Upper lobe of left lung (tissue), 6 donors: Measurements from ENCODE around the gene CAB39L. TPM values are rescaled to one million over a fixed set of nuclear protein-coding genes. Genes with fewer than 3 reads are reported as not detected.
"Not testable (repeated sequence)": the region's sequence is repeated elsewhere in the genome, so short reads cannot be mapped to it uniquely, and the experiment has no call there.

Experiments
- ATAC-seq, 2 donors: fragments of 200-7000 bp; cut with Tn5 transposase; one replicate each; pipeline ENCODE4 v1.9.1; 2022; ENCODE audit warnings: mild to moderate bottlenecking in 2 of 2, moderate library complexity in 2 of 2; ENCODE audit not compliant: low FRiP score in 2 of 2
- DNase-seq, 2 donors: peaks; one replicate each; pipeline ENCODE4 v3.0.0-alpha.2; 2019 to 2020
- H3K27ac ChIP-seq, 4 donors: fragments of 200-600 bp; sonication (generic); one replicate each; pipeline ENCODE4 v1.5.1; 2016 to 2019
- H3K27me3 ChIP-seq, 4 donors: fragments of 200-600 bp; sonication (generic); one replicate each; pipeline ENCODE4 v1.5.1; 2017 to 2019
- H3K36me3 ChIP-seq, 4 donors: fragments of 200-600 bp; sonication (generic); one replicate each; pipeline ENCODE4 v1.5.1; 2016 to 2019
- H3K4me1 ChIP-seq, 4 donors: fragments of 200-600 bp; sonication (generic); one replicate each; pipeline ENCODE4 v1.5.1; 2018 to 2019
- H3K4me3 ChIP-seq, 4 donors: fragments of 200-600 bp; sonication (generic); one replicate each; pipeline ENCODE4 v1.5.1; 2017 to 2019; ENCODE audit warnings: mild to moderate bottlenecking in 2 of 4, moderate library complexity in 1 of 4
- H3K9me3 ChIP-seq, 4 donors: fragments of 200-600 bp; sonication (generic); one replicate each; pipeline ENCODE4 v1.5.1; 2018 to 2019
- CTCF ChIP-seq, 6 experiments: fragments of 450-650 bp in 4 of 6; fragments of 200-600 bp in 2 of 6; sonication (generic) in 2 of 6; IDR thresholded peaks; one replicate each; pipeline ENCODE4 v1.5.1; 2016 to 2019; ENCODE audit warnings: antibody characterized with exemption in 6 of 6
- EP300 ChIP-seq, 4 donors: sonication (generic); formaldehyde crosslinking; IDR thresholded peaks; one replicate each; pipeline ENCODE4 v1.5.1; 2017; ENCODE audit warnings: antibody characterized with exemption in 4 of 4, control low read depth in 2 of 4
- POLR2A ChIP-seq, 4 donors: fragments of 450-650 bp; IDR thresholded peaks; one replicate each; pipeline ENCODE4 v1.5.1; 2016 to 2017; ENCODE audit warnings: antibody characterized with exemption in 4 of 4, mild to moderate bottlenecking in 2 of 4
- POLR2AphosphoS5 ChIP-seq, 2 donors: sonication (generic); formaldehyde crosslinking; IDR thresholded peaks; one replicate each; pipeline ENCODE4 v1.5.1; 2017; ENCODE audit warnings: antibody characterized with exemption in 2 of 2
- WGBS, 2 donors: methylation state at CpG; one replicate each; pipeline ENCODE4 v1.1.5; 2017 to 2018; 5-methylcytosine and 5-hydroxymethylcytosine counted together
- total RNA-seq, 6 donors: library from RNA; depleted of rRNA in 4 of 6; stranded (reverse); fragments of >200 nt in 4 of 6; gene quantifications; one replicate each; pipeline versions ENCODE4 v1.1.0 to v1.2.1, GENCODE V29; 2016 to 2021
- donor health status: DM: no; HTN: no; CAD: no; lungs with moderate emphysema.
- donor health status: DM: no; HTN: yes; CAD: no; lungs with severe emphysema.

Gene CAB39L
- total RNA-seq, 6 donors from 2014 or later: 12.5 to 49.2 (median 19.5) TPM

GRCh38 chr13:49298416-49298815 is 145.4 kb downstream of the CAB39L start:
- no peaks in the 10 kb centered on the region for H3K9me3 ChIP-seq
- no peak overlapping the region for H3K4me3 ChIP-seq
- ATAC-seq (no peak), DNase-seq (no peak)
- H3K4me1 ChIP-seq: peaks cover 0 to 8% (median 4%) of the 10 kb centered on the region in 4 donors
- H3K27ac ChIP-seq: no peak overlapping the region
- no peaks in the 10 kb centered on the region for H3K36me3 ChIP-seq
- no peak for TF ChIP-seq EP300 (IDR thresholded peaks at IDR 0.05)
- TF ChIP-seq CTCF (IDR thresholded peaks at IDR 0.05): no peak
- TF ChIP-seq POLR2AphosphoS5 (IDR thresholded peaks at IDR 0.05): no peak
- no peak for TF ChIP-seq POLR2A (IDR thresholded peaks at IDR 0.05)
- H3K27me3 ChIP-seq: no peaks in the 10 kb centered on the region

GRCh38 chr13:49297338-49297737 is 146.5 kb downstream of the CAB39L start:
- H3K4me3 ChIP-seq: no peak overlapping the region
- peaks cover 5 to 15% (median 10%) of the 10 kb centered on the region in 4 donors for H3K4me1 ChIP-seq
- H3K27me3 ChIP-seq: no peaks in the 10 kb centered on the region
- H3K9me3 ChIP-seq: no peaks in the 10 kb centered on the region
- no peak for ATAC-seq
- H3K36me3 ChIP-seq: peaks cover 0 to 4% (median 2%) of the 10 kb centered on the region in 4 donors
- H3K27ac ChIP-seq: no peak overlapping the region
- TF ChIP-seq CTCF (IDR thresholded peaks at IDR 0.05): no peak
- no peak for TF ChIP-seq EP300 (IDR thresholded peaks at IDR 0.05)
- TF ChIP-seq POLR2A (IDR thresholded peaks at IDR 0.05): no peak
- no peak for TF ChIP-seq POLR2AphosphoS5 (IDR thresholded peaks at IDR 0.05)
- 87 to 90% methylated on average over 2 to 4 of the region's 4 CpGs for WGBS, 2 donors
- no peak for DNase-seq

- Histone ChIP-seq H3K4me1 (peaks cover 5 to 13% (median 9%) of the 10 kb centered on the region in 4 donors), H3K36me3 (peaks cover 0 to 4% (median 2%) of the 10 kb centered on the region in 4 donors), H3K27me3 (no peaks in the 10 kb centered on the region), H3K27ac (no peak overlapping the region), H3K4me3 (no peak overlapping the region), H3K9me3 (no peaks in the 10 kb centered on the region)
- WGBS, 2 donors: 96 to 98% methylated on average over 2 of the region's 2 CpGs
- TF ChIP-seq CTCF (IDR thresholded peaks at IDR 0.05) (no peak), POLR2AphosphoS5 (IDR thresholded peaks at IDR 0.05) (no peak), EP300 (IDR thresholded peaks at IDR 0.05) (no peak), POLR2A (IDR thresholded peaks at IDR 0.05) (no peak)
- ATAC-seq: no peak
- DNase-seq: no peak
Observed at GRCh38 chr13:49296659-49297058, 147.2 kb downstream of the CAB39L start.

- Histone ChIP-seq H3K4me3 (no peak overlapping the region), H3K27ac (no peak overlapping the region), H3K4me1 (peaks cover 5 to 9% (median 7%) of the 10 kb centered on the region in 4 donors), H3K36me3 (peaks cover 0 to 4% (median 2%) of the 10 kb centered on the region in 4 donors), H3K27me3 (no peaks in the 10 kb centered on the region), H3K9me3 (no peaks in the 10 kb centered on the region)
- 69 to 74% methylated on average over 6 of the region's 6 CpGs for WGBS, 2 donors
- no peak for DNase-seq
- no peak for TF ChIP-seq CTCF (IDR thresholded peaks at IDR 0.05)
- TF ChIP-seq POLR2AphosphoS5 (IDR thresholded peaks at IDR 0.05): no peak
- no peak for TF ChIP-seq EP300 (IDR thresholded peaks at IDR 0.05)
- no peak for TF ChIP-seq POLR2A (IDR thresholded peaks at IDR 0.05)
- no peak for ATAC-seq
Observed at GRCh38 chr13:49295244-49295643, 148.6 kb downstream of the CAB39L start.

GRCh38 chr13:49294723-49295122 is 149.1 kb downstream of the CAB39L start:
- not testable (repeated sequence) for H3K27ac ChIP-seq

More at GRCh38 chr13:49294723-49295122, 149.1 kb downstream of the CAB39L start:
- DNase-seq, ATAC-seq, H3K36me3 ChIP-seq, H3K4me1 ChIP-seq, H3K27me3 ChIP-seq, H3K9me3 ChIP-seq, H3K4me3 ChIP-seq: not testable (repeated sequence)
- 94 to 96% methylated on average over 6 of the region's 6 CpGs for WGBS, 2 donors
